ENCODE results near the gene KDM2B.

DNA sequence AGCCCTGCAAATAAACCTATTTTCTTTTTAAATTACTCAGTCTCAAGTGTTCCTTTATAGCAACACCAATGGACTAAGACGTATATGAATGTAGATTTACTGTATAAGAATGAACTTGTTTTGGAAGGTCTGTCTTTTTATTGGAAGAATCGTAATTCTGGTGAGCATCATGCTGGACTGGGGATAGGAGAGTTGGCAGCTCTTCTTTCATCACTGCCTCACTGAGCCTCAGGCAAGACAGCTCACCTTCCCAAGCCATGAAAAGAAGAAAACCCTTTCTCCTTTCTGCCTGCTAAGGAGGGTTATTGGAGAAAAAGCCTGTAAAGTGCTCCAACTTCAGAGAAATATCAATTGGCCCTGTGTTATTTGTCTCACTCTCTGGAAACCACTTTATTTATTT is 190.0 kb downstream of the KDM2B start:
- TF ChIP-seq, protein P1, sequence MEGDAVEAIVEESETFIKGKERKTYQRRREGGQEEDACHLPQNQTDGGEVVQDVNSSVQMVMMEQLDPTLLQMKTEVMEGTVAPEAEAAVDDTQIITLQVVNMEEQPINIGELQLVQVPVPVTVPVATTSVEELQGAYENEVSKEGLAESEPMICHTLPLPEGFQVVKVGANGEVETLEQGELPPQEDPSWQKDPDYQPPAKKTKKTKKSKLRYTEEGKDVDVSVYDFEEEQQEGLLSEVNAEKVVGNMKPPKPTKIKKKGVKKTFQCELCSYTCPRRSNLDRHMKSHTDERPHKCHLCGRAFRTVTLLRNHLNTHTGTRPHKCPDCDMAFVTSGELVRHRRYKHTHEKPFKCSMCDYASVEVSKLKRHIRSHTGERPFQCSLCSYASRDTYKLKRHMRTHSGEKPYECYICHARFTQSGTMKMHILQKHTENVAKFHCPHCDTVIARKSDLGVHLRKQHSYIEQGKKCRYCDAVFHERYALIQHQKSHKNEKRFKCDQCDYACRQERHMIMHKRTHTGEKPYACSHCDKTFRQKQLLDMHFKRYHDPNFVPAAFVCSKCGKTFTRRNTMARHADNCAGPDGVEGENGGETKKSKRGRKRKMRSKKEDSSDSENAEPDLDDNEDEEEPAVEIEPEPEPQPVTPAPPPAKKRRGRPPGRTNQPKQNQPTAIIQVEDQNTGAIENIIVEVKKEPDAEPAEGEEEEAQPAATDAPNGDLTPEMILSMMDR (IDR thresholded peaks at IDR 0.05) = no peak
- no peak for TF ChIP-seq ZFX (IDR thresholded peaks at IDR 0.05; ENCODE audit: borderline replicate concordance)

Data from 22Rv1 (cell line).